SK-N-SH (cell line): ENCODE results near the gene GPR180.

Experiments used
- CTCF ChIP-seq: fragments of 200-600 bp; sonication (generic); IDR thresholded peaks from 2 replicates; pipeline ENCODE4 v1.6.1; 2017; ENCODE audit warnings: antibody characterized with exemption, mild to moderate bottlenecking, moderate library complexity
- SMC3 ChIP-seq: IDR thresholded peaks from 2 replicates; pipeline ENCODE4 v1.6.1; 2012; ENCODE audit warnings: low read depth, low read length, improper control_type of control experiment
- TCF12 ChIP-seq: IDR thresholded peaks from 2 replicates; pipeline ENCODE4 v1.4.0; 2012

- no peak for TF ChIP-seq CTCF
- TF ChIP-seq TCF12: no peak
- TF ChIP-seq SMC3: no peak
Observed at GRCh38 chr13:94567581-94567980, 34.1 kb upstream of the GPR180 start.
